ENCODE results near the gene SMCR8.

GRCh38 chr17:18361837-18362697, 47.0 kb downstream of the SMCR8 start:
- TF ChIP-seq CTCF (IDR thresholded peaks at IDR 0.05; ENCODE audit: low read length) (no peak), EZH2 (IDR thresholded peaks at IDR 0.05; ENCODE audit: borderline replicate concordance, low read length) (no peak)
